LNCAP (cell line): ENCODE results near the gene LACTB.

Experiments used
- CTCF ChIP-seq: fragments of 450-650 bp; IDR thresholded peaks from 2 replicates; pipeline ENCODE4 v1.5.1; 2017; ENCODE audit warnings: mild to moderate bottlenecking

Gene LACTB

GRCh38 chr15:63121382-63122001 lies at the start of gene LACTB:
TSS of gene LACTB (plus strand) at chr15:63121861. CDS start at chr15:63121872, 11 bp downstream.
- TF ChIP-seq CTCF = no peak

GRCh38 chr15:63072023-63072650 lies 49.5 kb upstream of the LACTB start:
- no peak for TF ChIP-seq CTCF

GRCh38 chr15:63072809-63073277 lies 48.8 kb upstream of the LACTB start:
- no peak for TF ChIP-seq CTCF

DNA sequence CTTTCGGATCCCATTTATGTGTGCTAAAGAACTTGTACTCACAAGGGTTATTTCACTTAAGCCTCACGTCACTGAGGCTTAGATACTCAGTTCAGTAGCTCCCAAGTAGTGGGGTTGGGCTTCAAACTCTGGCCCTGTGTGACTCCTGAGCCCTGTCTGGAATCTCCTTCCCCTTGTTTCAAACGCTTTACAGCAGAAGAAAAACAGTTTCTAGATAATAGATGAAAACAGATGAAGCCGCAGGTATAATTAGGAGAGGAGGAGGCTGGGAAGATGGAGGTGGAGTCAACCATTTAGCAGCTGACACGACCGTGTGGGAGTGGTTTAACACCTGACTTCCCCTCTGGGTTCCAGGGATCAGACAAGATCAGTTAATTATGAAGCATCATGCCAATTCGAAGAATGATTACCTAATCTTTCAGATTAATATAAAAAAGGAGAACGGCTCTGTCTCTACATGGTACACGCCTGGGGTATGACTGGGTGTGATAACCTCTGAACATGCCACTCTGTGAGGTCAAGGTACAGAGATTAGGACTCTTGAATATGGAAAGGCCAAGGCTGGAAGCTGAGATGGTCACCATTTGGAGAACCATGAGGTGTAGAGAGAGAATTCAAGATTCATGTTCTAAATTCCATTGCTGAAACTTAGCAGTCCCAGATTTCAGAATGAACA lies 48.0 kb upstream of the LACTB start:
- TF ChIP-seq CTCF = no peak

DNA sequence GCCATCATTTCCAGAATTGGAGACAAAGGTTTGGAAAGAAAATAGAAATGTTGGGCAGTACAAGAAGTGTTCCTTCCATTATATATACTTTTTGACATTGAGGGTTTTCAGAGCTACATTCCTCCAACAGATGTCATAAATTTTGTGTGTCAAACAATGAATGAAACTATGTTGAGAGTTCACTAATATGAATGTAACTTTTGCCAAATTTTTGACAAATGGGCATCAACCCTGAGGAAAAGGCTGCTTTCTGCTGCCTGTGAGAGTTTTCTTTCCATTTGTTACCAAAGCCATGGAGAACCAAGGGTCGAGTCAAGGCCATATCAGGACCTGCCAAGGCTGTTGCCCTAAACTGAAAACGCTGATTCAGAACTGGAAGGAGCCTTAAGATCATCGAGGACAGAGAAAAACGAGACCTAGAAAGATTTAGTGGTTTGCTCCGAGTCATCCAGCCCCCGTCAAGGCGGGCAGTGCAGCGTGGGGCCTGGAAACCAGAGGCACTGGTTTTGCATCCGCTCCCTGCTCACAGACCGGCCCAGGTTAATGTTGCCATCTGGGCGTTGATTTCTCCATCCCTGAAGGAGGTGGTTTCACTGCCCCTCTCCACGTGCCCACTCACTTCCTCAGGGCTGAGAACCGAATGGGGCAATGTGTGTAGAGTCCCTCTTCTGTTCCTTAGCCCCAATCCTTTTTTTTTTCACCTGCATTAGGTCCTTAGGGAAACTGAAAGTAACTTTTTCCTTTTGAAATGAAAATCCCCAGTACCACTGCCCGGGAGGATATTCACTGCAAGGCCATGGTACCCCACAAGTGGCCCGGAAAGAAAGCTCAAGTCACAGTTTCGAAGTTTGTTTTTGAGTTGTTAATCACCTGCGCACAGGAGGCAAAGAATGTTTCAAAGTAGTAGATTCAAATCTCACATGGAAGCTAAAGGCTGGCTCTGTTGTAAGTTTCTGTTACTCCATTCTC lies 46.4 kb upstream of the LACTB start:
- TF ChIP-seq CTCF = no peak

- no peak for TF ChIP-seq CTCF
Measured at GRCh38 chr15:63075984-63076713, 45.5 kb upstream of the LACTB start.

DNA sequence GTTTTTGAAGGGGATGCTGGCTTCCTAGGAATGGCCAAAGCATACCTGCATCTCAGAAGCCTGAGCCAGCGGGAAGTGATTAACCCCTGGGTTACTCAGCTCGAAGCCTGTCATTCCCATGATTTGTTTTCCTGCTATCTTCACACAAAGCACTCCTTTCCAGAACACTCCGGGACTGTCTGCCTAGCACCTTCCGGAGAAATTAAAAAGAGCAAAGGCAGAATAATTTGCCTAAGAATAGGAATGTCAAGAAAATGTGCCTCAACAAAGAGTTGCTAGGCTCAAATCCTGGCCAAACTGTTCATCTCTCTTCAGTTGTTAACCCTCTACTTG lies 45.0 kb upstream of the LACTB start:
- no peak for TF ChIP-seq CTCF
